ENCODE data around the gene FTO.

GRCh38 chr16:54126907-54127306 lies 423.0 kb downstream of the FTO start:
- TF ChIP-seq, protein P1, sequence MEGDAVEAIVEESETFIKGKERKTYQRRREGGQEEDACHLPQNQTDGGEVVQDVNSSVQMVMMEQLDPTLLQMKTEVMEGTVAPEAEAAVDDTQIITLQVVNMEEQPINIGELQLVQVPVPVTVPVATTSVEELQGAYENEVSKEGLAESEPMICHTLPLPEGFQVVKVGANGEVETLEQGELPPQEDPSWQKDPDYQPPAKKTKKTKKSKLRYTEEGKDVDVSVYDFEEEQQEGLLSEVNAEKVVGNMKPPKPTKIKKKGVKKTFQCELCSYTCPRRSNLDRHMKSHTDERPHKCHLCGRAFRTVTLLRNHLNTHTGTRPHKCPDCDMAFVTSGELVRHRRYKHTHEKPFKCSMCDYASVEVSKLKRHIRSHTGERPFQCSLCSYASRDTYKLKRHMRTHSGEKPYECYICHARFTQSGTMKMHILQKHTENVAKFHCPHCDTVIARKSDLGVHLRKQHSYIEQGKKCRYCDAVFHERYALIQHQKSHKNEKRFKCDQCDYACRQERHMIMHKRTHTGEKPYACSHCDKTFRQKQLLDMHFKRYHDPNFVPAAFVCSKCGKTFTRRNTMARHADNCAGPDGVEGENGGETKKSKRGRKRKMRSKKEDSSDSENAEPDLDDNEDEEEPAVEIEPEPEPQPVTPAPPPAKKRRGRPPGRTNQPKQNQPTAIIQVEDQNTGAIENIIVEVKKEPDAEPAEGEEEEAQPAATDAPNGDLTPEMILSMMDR (IDR thresholded peaks at IDR 0.05): no peak
- no peak for TF ChIP-seq POLR2A (IDR thresholded peaks at IDR 0.05)

Measured in testis (tissue), 2 donors.